Stimulated activated naive CD8-positive, alpha-beta T cell treated with anti-CD3 and anti-CD28 coated beads, Interleukin-15, Interleukin-2, amounts not matched to agents 100 U/mL and 50 U/mL, for 24 hours (primary cell): Measurements from ENCODE around the gene HES4.
A peak's percentile ranks its signal among the peaks of the same experiment; 100 is the strongest.
"Not testable (repeated sequence)": the region's sequence is repeated elsewhere in the genome, so short reads cannot be mapped to it uniquely, and the experiment has no call there.

Experiments used
- ATAC-seq: fragments of 150-1000 bp; cut with Tn5 transposase; one replicate; pipeline ENCODE4 v1.10.0; 2021
- DNase-seq: peaks from one replicate; pipeline ENCODE4 v3.0.0; 2021

Gene HES4

DNA sequence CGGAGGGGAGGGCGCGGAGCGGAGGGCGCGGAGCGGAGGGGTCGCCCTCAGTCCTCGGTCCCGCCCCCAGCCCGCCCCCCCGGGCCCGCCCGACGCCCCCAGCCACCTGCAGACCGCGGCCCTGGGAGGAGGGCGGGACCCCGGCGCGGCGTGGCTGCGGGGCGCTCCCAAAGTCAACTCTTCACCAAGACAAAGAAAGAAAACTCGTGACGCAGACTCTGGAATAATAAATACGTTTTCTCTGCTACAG, 1.2 kb downstream of the HES4 start:
- DNase-seq (no peak), ATAC-seq (peak; percentile 2)

DNA sequence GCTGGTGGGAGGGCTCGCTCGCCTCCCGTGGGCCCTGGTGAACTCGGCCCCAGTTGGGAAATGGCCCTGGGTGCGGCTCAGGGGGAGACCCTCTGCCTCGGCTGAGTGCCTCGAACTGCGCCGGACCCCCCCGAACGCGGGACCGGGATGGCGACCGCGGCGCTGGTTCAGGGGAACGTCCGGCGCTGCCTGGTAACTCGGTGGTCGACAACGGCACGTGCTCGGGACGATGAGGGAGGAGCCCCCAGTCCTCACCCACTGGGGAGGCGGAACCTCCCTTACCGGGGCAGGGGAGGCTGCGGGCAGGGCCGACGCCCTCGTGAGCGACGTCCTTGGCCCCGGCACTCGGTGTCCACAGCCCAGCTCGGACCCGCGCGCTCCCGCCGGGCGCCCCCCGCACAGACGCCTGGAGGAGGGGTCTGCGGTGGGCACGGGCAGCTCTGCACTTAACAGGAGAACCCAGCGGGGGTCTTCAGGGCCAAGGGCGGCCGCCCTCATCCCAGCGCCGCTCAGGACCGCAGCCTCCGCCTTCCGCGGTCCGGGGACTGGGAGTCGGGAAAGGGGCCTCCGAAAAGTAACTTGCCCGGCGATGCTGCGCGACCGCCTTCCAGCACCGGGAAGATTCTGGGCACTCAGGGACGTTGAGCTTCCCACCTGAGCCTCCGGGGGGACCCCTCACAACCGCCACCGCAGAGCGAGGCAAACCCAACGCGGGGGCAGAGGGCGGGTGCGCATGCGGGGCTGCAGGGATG, 1.7 kb downstream of the HES4 start:
- ATAC-seq (no peak), DNase-seq (no peak)

DNA sequence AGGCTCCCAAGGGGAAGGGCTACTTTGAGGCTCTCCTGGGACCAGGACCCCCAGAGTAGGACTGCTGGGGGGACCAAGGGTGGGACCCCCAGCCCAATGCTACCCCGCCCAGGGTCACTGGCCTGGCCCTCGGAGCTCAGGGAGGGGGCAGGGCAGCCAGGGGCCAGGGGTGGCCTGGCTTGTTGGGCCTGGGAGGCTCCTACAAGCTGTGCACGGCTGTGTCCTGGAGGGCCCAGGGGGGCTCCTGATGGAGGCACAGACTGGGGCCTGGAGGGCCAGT, 2.2 kb downstream of the HES4 start:
- no peak for DNase-seq
- ATAC-seq, result no peak

DNA sequence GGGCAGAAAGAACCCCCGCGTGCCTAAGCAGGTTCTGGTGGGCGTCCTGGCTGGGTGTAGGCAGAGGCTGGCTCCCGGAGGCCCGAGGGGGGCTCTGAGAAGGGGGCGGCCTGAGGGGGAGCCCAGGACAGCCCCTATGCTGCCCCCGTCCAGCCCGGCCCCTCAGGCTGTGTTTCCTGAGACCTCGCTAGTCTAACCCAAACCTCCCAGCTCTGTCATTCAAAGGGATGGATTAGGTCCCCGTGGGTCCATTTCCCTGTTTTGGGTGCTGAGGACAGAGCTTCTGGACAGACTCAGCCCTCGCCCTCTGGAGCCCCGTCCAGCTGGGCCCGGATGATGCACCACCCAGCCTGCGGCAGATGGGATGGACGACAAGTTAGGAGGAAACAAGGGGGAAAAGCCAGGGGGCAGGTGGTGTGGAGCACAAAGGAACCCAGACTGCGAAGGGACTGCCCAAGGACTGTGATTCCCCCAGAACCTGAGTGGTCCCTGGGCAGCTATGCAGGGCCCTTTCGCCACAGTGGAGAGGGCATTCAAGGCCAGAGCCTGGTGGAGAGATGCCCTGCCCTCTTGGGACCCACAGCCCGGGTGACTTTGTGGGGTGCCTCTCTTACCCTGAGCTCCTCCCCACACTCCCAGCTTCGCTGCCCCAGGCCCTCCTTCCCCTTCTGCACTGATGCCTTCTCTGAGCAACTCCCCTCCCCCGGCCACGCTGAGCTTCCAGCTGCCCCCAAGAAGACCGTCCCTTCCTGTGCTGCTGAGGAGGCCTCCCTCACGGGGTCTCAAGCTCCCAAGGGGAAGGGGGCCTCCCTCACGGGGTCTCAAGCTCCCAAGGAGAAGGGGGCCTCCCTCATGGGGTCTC, 2.8 kb downstream of the HES4 start:
- ATAC-seq (no peak), DNase-seq (no peak)

DNA sequence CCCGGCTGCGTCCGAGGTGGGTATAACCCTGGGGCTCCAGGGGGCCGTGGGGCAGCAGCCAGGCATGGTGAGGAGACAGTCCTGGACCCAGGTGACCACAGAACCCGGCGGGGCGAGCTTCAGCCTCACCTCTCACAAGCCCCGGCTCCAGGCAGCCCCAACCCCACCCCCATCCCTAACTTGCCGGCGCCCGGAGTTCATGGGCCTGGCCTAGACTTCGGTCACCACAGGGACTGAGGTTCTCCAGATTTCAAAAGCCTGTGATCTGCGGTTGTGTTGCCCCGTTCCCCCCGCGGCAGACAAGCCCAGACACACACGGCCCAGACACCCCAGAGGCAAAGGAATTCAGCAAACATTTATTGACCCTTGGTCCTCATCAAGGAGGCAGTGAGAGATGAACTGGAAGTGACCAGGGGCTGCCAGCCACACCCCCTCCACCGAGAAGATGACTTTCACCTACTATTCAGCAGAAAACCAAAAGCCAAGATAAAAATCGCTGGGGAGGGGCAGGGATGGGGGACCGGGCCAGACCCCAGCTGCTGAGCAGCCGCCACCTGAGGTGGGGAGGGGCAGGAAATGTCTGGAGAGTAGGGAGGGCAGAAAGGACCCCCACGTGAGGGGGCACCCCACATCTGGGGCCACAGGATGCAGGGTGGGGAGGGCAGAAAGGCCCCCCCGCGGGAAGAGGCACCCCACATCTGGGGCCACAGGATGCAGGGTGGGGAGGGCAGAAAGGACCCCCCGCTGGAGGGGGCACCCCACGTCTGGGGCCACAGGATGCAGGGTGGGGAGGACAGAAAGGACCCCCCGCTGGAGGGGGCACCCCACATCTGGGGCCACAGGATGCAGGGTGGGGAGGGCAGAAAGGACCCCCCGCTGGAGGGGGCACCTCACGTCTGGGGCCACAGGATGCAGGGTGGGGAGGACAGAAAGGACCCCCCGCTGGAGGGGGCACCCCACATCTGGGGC, 3.9 kb downstream of the HES4 start:
- DNase-seq (no peak), ATAC-seq (no peak)

DNA sequence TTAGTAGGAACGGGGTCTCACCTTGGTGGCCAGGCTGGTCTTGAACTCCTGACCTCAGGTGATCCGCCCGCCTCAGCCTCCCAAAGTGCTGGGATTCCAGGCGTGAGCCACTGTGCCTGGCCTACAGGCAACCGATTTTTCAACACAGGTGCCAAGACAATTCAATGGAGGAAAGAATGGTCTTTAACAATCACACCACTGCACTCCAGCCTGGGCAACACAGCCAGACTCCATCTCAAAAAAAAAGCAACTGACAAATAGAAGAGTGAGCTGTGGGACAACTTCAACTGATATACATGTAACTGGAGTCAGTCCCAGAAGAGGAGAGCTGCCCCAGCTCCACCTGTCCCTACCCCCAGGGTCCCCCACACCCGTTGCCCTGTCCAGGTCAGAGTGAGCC, 5.4 kb downstream of the HES4 start:
- not testable (repeated sequence) for DNase-seq, ATAC-seq

DNA sequence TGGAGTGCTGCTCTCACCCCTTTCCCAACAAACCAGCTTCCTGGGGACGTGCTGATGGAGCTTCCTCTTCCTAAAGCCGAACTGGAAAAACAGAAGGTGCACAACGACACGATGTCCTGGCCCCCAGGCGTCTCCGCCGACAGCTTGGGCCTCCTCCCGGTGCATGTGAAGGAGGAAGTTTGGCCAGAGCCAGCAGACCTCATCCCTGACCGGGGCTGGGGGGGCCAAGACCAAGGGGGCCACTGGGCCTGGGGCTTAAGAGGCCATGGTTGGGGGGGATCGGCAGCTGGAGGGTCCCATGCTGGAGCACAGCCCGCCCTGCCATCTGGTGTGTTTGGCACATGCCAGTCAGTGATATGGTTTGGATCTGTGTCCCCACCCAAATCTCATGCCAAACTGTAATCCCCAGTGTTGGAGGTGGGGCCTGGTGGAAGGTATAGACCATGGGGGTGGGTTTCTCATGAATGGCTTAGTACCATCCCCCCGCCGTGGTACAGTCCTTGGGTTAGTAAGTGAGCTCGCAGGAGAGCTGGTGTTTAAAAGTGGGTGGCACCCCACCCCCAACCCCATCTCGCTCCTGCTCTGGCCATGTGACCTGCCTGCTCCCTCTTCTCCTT, 6.4 kb downstream of the HES4 start:
- ATAC-seq (no peak), DNase-seq (no peak)

DNA sequence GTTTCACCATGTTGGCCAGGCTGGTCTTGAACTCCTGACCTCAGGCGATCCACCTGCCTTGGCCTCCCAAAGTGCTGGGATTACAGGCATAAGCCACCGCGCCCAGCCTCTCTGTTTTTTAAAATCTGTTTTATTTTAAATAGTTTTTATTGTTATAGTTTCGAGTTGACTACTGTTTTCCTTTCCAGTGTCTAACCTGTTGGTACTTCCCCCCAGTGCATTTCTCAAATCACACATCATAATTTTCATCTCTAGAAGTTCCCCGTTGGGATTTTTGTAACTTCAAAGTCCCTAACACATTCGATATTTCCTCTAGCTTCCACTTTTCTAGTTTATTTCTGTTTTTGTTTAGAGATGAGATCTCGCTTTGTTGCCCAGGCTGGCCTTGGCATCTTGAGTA, 7.5 kb downstream of the HES4 start:
- ATAC-seq, result peak; percentile 33
- DNase-seq, result no peak

DNA sequence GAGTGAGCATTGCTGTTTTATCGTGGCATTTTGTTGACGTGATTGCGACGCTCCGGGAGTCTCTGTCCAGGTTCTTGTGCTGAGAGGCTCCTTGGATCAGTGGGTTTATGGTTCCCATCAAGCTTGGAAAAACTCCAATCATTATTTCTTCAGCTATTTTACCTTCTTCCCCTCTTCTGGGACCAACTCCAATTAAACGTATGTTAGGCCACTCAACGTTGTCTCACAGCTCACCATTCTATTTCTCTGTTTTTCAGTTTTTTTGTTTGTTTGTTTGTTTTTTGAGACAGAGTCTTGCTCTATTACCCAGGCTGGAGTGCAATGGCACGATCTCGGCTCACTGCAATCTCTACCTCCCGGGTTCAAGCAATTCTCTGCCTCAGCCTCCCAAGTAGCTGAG, 8.0 kb downstream of the HES4 start:
- DNase-seq (no peak), ATAC-seq (no peak)

DNA sequence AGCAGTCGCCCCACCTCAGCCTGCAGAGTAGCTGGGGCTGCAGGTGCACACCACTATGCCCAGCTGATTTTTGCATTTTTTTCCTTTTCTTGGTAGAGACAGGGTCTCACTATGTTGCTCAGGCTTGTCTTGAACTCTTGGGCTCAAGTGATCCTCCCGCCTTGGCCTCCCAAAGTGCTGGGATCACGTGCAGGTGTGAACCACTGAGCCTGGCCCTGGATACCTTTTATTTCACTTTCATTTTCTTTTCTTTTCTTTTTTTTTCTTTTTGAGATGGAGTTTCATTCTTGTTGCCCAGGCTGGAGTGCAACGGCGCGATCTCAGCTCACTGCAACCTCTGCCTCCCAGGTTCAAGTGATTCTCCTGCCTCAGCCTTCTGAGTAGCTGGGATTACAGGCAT, 8.6 kb downstream of the HES4 start:
- not testable (repeated sequence) for DNase-seq

DNA sequence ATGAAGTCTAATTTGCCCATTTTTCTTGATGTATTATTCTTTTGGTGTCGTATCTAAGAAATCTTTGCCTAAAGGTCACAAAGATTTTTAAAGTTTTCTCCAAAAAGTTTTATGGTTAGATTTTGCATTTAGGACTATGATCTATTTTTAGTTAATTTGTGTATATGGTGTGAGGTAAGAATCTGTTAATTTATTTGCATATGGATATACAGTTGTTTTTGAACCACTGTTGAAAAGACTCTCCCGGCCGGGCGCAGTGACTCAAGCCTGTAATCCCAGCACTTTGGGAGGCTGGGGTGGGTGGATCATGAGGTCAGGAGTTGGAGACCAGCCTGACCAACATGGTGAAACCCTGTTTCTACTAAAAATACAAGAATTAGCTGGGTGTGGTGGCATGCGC, 11.8 kb downstream of the HES4 start:
- ATAC-seq, DNase-seq: not testable (repeated sequence)

More for the DNA sequence above, 8.6 kb downstream of the HES4 start:
- not testable (repeated sequence) for ATAC-seq

DNA sequence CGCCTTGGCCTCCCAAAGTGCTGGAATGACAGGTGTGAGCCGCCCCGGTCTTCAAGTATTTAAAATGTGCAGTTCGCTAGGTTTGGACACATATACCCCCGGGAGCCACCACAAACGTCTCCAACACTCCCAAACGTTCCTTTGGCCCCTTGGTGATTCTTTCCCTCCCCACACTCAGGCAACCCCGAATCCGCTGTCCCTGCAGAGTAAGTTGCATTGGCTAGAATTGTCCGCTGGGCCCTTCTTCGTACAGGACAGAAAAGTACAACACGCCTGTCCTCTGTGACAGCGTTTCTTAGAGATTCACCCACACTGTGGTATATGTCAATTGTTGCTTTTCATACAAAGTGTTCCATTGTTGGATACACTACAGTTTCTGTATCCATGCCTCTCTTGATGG, 14.8 kb downstream of the HES4 start:
- ATAC-seq, result no peak
- no peak for DNase-seq

DNA sequence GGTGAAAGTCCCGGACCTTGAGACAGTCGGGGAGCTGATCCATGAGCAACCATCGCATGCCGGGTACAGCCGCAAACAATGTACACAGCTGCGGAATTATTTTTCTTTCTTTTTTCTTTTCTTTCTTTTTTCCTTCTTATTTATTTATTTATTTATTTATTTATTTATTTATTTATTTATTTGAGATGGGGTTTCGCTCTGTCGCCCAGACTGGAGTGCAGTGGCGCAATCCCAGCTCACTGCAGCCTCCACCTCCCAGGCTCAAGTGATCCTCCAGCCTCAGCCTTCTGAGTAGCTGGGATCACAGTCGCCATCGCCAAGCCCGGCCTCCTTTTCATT, 15.5 kb downstream of the HES4 start:
- DNase-seq, result no peak
- ATAC-seq, result no peak

DNA sequence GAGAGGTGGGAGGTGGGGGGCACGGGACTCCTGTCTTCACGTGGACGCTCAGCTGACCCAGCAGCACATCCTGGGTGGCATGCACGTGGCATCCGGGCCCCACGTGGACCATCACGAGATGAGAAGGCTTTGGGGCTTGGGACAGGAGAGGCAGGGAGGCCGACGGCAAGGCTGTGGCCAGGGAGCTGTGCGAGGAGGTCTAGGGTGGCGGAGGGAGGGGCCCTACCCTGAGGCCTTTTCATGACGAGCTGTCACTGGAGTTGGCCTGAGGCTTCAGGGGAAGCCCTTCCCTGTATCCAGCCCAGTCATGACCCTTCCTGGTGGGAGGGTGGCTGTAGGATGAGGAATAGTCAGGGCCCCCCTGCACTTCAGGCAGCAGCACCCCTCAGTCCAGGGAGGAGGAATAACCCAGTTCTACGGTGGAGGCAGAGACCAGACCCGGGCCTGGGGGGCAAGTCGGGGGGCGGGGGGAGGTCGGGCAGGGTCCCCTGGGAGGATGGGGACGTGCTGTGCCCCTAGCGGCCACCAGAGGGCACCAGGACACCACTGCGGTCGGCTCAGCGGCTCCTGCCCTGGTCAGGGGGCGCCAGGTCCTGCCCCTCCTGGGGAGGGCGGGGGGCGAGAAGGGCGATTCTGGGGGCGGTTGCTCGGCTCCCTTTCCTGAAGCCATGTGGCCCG, 16.0 kb downstream of the HES4 start:
- ATAC-seq (peak; percentile 65), DNase-seq (peak; percentile 76)

DNA sequence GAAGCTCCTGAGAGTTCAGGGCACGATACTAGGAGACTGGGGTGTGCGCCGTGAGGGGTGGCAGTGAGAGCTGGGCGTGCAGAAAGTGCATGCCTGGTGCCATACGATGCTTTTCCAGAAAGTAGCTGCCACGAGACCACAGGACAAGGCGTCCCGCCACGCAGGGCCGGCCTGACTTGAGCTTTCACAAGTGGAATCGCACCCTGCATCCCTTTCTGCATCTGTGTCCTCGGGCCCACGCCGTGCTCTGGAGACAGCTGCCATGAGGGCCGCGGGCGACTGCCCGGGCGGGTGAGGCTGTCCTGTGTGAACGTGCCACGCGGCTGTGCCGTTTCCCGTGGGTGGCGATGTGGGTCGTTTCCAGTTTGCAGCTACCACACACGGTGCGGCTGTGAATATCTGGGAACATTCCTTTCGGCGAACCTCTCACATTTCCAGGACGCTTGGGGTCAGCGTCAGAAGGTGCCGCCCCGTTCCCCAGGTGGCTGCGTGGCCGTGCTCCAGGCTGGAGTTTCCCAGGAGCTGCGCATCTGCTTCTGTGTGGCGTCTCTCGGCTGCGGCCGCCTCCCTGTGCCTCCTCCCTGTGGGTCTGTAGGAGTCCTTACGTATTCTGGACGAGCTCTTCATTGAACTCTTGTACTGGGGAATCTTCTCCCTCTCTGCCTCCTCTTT, 17.0 kb downstream of the HES4 start:
- ATAC-seq (no peak), DNase-seq (no peak)

DNA sequence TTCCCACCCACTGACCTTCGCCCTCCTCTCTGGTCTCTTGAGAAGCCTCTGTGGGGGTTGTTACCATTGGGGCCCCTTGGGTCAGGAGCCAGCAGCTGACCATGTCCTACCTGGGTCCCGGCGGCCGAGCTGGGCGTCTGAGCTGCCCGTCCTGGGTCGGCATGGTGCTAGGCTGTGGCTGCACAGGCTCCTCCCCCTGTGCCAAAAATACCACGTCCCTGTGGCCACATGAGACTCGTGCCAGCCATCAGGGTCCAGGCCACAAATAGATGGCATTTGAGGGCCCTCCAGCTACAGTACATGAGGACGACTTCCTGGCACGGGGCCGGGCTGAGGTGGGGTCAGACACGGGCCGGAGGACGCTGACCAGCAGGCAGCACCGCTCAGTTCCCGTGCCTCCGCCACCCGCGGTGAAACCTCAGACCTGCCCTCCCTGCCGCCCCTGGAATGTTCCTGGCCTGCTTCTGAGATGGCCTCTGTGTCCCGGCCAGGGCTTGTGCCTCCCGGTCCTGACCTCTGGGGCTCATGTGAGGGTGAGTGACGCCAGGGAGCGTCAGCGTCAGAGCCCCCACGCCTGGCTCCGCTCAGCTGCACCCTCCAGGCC, 17.8 kb downstream of the HES4 start, which contains the start of gene PERM1:
Gene PERM1, minus strand, starts transcription at position 139 of the 604 bp plus-strand sequence. CDS start 1,064 bp downstream, outside the sequence.
- DNase-seq, result no peak
- no peak for ATAC-seq

DNA sequence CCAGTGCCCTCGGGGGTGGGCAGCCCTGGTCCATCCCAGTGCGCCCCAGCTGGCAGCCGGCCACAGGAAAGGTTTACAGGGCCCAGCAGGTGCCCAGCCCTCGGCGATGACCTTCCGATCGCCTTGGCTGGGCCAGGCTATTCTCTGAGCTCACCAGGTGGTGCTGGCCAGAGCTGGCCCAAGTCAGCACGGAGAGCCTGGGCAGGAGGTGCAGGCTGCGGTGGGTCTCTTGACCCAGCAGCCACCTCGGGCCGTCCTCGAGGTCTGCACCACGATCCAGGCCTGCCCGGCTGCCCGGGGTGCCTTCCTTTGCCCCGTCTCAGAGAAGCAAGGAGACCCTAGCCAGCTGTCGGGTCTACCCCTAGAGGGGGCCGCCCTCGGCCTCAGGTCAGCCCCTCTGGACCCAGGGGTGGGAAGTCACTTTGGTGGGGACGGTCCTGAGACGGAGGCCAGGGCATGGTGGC, 18.4 kb downstream of the HES4 start:
- no peak for DNase-seq
- ATAC-seq, result no peak

DNA sequence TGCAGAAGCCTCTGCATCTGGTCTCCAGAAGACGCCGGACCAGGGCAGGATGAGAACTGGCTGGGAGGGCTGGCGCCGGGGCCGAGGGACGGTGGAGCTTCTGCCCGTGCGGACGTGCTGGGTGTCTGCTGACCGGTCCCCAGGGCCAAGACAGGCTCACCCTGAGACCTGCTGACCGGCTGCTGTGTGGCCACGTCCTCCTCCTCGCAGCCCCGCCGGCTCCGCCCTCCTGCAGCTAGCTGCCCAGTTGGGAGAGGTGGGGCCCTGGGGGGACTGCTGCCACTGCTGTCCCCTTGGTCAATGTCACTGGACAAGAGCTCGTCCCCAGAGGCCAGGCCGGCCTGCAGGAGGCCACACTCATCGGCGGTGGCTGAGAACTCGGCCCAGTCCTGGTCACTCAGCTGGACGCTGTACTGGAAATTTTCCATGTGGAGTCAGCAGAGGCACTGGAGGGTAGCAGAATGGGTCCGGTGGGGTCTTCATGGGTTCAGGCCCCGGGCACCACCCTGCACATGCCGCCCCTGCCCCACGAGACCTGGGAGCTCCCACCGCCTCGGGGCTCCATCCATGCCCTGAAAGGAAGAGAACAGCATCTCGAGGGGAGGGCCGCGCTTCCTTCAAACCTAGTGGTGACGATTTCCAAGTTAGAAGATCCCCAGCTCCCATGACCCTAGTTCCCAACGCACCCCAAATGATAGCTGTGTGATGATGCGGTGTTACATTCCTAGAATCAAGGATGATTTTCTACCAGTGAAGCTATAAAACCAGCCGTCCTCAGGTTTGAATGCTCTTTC, 19.1 kb downstream of the HES4 start:
- no peak for DNase-seq

DNA sequence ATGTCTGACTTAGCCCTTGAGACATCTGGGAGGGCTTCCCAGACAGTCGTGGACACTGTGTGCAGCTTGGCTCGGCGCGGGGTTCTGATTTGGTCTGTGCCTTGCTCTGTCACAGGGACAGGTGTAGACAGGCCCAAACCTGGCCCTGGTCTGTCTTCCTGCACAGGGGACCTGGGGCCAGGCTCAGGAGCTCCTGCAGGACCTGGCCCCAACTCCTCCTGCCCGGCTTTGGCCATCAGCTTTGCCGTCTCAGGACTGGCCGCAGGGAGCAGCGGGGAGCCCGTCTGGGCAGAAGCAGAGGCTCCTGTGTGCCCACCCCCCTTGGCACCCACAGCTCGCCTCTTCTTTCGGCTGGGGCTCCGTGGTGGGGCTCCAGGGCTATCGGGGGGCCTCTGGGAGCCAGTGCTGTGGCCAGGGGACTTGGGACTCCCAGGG, 19.7 kb downstream of the HES4 start:
- DNase-seq (no peak), ATAC-seq (no peak)

More for the DNA sequence above, 19.1 kb downstream of the HES4 start:
- no peak for ATAC-seq

DNA sequence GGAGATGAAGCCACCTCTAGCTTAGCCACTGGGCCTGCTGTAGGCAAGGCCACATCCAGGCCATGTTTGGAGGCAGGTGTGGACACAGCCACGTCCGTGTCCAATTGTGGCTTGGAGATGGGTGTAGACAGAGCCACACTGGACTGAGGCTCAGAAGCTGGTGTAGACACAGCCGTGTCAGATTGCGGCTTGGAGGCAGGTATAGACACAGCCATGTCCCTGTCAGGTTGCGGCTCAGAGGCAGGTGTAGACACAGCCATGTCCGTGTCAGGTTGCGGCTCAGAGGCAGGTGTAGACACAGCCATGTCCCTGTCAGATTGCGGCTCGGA, 20.2 kb downstream of the HES4 start:
- no peak for ATAC-seq
- DNase-seq, result no peak
